Endothelial cell of umbilical vein (primary cell): ENCODE measurements around the gene NEU3.

ENCODE experiments used
- CTCF ChIP-seq, 2 donors: IDR thresholded peaks; 1 replicate in 1 of 2; 2 replicates in 1 of 2; pipeline ENCODE4 v1.5.1; 2011; ENCODE audit warnings: low read length in 2 of 2, mild to moderate bottlenecking in 2 of 2, moderate library complexity in 2 of 2, control low read depth in 1 of 2, inconsistent platforms in 1 of 2, low read depth in 1 of 2; ENCODE audit not compliant: insufficient read depth in 1 of 2; ENCODE audit errors: extremely low read depth in 1 of 2
- EZH2 ChIP-seq: IDR thresholded peaks from 2 replicates; pipeline ENCODE4 v1.6.1; 2012; ENCODE audit warnings: borderline replicate concordance, low read depth, mild to moderate bottlenecking, moderate library complexity, low read length, inconsistent platforms; ENCODE audit not compliant: severe bottlenecking
- JUN ChIP-seq: IDR thresholded peaks from 2 replicates; pipeline ENCODE4 v1.6.1; 2011; ENCODE audit warnings: borderline replicate concordance, low read depth; ENCODE audit not compliant: insufficient read length, insufficient read depth
- POLR2A ChIP-seq: IDR thresholded peaks from 2 replicates; pipeline ENCODE4 v1.6.1; 2012; ENCODE audit warnings: low read depth, mild to moderate bottlenecking, control low read depth, low read length
- POLR2AphosphoS5 ChIP-seq: IDR thresholded peaks from 2 replicates; pipeline ENCODE4 v1.6.1; 2012; ENCODE audit warnings: low read depth, mild to moderate bottlenecking, control low read depth, low read length, moderate library complexity; ENCODE audit not compliant: insufficient read depth

- TF ChIP-seq CTCF (IDR thresholded peaks at IDR 0.05; ENCODE audit: extremely low read depth in 1 of 2, insufficient read depth in 1 of 2, low read depth in 1 of 2, low read length in 2 of 2) (no peak), POLR2AphosphoS5 (no peak), EZH2 (no peak), POLR2A (no peak), JUN (no peak)
Measured at GRCh38 chr11:75033916-75034315, 45.2 kb downstream of the NEU3 start.
